Stimulated activated CD4-positive, alpha-beta T cell treated with anti-CD3 and anti-CD28 coated beads, Interleukin-1b, Interleukin-23, amount 100 ng/mL, for 48 hours (primary cell): ENCODE results near the gene SLC34A3.

Source experiments
- DNase-seq: peaks from one replicate; pipeline ENCODE4 v3.0.0-alpha.2; 2020

SLC34A3 gene

DNA sequence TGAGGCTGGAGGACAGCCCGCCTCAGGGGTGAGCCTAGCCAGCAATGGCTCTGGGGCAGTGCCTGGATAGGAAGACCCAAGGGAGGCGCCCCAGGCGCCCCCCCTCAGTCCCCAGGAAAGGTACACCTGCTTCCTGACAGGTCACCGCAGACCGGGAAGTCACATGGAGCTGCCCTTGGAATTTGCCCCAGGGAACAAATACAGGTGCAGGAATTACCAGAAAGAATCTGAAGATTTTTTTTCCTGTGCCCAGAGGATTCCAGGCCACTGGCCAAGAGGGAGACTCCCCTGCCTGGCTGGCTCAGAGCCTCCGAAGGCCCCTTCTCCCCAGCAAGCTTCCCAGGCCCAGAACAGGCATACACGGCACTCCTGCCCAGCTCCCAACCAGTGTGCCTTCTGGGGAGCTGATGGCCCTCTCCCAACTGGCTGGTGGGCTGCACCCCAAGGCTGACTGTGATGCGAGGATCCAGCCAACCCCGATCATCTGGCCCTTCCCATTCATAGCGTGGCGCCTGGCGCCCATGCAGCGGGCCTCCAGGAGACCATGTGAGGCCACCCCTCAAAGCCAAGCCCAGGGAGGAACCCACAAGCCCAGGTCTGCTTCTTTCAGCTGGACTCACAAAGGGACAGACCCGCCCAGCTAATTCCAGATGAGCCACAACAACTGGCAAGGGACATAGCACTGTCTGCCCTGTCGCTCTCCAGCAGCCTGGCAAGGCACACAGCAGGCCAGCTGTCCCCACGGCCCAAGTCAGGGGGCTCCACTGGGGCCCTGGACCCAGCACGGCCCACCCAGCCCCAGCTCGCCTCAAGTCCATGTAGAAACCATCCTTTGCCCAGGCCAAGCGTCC is 32.4 kb upstream of the SLC34A3 start:
- DNase-seq: no peak

DNA sequence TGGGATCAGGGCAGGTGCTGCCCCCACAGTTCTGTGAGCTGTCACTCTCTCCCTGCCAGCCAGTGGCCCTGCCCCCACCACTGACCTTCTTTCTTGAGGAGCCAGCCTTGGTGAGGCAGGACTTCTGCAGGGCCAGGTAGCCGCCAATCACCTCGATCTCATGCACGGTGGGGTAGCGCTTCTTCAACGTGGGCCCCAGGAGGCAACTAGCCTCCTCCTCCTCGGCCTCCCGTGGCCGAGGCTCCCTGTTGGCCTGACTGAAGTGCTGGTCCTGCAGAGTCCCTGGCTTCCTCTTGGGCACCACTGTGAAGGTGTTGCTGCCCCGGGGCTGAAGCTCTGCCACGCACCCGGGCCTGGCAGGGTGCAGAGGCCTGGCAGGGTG is 31.8 kb upstream of the SLC34A3 start:
- no peak for DNase-seq

GRCh38 chr9:137199411-137200121 is 31.1 kb upstream of the SLC34A3 start:
- no peak for DNase-seq

- DNase-seq: peak; percentile 98
Observed at GRCh38 chr9:137200311-137201204, 30.1 kb upstream of the SLC34A3 start, which contains the start of gene TPRN. Gene TPRN (minus strand): TSS chr9:137200741. CDS start chr9:137200711, 30 bp downstream.

DNA sequence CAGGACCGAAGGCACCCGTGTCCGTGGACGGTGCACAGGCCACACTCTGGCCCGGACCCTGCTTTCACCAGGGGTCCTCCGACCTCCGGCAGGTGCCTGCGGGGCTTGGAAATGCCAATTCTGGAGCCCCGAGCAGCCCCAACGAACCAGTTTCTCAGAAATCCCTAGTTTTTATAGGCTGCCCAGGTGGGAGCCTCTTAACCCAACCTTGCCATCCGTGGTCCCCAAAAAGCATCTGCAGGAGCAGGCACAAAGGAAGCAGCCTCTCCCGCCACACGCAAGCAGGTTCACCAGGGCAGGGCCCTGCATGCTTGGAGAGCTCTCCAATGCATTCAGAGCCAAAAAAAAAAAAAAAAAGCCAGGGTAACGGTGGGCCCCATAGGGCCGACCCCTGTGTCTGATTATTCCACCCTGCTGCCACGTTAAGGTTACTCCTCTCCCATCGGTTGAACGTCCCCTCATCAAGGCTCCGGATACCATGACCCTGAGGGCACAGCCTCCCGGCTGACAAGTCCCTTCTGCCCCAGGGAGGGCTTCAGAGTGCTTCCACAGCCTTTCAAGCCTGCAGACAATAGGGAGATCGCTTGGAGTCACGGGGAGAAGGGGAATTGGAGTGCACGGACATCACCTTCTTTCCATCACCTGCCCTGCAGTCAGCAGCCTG is 29.4 kb upstream of the SLC34A3 start:
- no peak for DNase-seq

GRCh38 chr9:137202966-137203365 is 27.7 kb upstream of the SLC34A3 start:
- DNase-seq: no peak

DNA sequence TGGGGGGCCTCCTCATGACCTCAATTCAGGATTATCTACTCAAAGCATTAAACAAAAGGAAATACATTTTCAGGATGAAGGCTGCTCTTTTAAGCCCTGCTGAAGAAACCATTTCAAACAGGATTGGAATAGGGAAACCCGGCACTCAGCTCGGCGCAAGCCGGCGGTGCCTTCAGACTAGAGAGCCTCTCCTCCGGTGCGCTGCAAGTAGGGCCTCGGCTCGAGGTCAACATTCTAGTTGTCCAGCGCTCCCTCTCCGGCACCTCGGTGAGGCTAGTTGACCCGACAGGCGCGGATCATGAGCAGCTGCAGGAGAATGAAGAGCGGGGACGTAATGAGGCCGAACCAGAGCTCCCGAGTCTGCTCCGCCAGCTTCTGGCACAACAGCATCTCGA is 26.0 kb upstream of the SLC34A3 start:
- no peak for DNase-seq

DNA sequence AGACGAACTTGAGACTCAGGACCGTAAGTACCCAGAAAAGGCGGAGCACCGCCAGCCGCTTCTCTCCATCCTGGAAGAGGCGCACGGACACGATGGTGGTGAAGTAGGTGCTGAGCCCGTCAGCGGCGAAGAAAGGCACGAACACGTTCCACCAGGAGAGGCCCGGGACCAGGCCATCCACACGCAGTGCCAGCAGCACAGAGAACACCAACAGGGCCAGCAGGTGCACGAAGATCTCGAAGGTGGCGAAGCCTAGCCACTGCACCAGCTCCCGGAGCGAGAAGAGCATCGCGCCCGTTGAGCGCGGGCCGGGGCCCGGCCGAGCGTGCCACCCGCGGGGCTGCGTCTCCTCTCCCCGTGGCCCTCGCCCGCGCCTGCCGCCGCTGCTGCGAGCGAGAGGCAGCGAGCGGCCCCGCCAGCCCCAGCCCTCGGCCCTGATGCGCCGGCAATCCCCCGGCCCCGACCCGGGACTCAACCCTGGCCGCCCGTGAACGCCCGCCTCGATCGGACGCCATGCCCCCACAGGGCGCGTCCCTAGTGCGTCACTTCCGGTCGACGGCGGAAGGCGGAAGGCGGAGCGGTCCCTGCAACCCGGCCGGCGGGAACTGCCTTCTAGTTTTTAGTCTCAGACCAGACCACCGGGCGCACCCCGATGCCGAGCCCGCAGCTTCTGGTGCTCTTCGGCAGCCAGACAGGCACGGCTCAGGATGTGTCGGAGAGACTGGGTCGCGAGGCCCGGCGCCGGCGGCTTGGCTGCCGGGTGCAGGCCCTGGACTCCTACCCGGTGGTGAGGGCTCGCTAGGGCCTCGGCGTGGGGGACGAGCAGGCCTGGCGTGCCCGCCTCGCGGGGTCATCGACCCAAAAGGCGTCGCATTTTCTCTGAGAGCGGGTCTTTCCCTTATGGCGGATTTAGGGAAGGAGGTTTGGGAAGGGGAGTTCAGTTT is 25.3 kb upstream of the SLC34A3 start, which contains the start of the genes NDOR1 and TMEM203:
TSS of gene NDOR1 (plus strand) at position 575 of the 944 bp plus-strand sequence. CDS start at position 653, 78 bp downstream.
TSS of gene TMEM203 (minus strand) at position 523 of the 944 bp plus-strand sequence. CDS start at position 289, 234 bp downstream.
- peak; percentile 93 for DNase-seq

- no peak for DNase-seq
Observed at GRCh38 chr9:137206602-137207001, 24.1 kb upstream of the SLC34A3 start.

DNA sequence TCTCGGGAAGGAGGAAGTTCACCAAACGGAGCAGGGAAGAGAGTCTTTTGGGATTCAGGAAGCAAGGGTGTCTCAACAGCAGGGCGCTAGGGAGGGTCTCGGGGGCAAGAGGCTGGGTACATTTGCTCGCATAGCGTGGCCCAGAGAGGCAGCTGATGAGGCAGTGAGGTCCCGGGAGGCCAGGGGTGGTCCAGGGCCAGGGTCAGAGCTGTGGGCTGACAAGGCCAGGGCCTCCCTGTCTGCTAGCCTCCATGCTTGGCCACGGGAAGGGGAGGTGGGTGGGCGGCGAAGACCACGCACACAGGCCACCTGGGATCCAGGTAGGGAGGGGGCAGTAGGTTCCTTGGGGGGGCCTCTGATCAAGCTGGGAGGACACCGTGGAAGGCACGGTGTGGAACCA is 19.2 kb upstream of the SLC34A3 start:
- no peak for DNase-seq

- no peak for DNase-seq
Observed at GRCh38 chr9:137212520-137212919, 18.2 kb upstream of the SLC34A3 start.

GRCh38 chr9:137213160-137214060 is 17.3 kb upstream of the SLC34A3 start:
- DNase-seq: no peak

DNA sequence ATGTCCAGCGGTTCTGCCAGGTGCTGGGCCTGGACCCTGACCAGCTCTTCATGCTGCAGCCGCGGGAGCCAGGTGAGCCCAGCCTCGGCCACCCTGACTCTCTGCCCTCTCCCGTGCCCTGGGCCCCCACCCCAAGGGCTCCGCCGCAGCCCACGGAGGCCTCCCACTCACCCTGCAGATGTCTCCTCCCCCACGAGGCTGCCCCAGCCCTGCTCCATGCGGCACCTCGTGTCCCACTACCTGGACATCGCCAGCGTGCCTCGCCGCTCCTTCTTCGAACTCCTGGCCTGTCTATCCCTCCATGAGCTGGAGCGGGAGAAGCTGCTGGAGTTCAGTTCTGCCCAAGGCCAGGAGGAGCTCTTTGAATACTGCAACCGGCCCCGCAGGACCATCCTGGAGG is 16.1 kb upstream of the SLC34A3 start:
- DNase-seq: no peak

DNA sequence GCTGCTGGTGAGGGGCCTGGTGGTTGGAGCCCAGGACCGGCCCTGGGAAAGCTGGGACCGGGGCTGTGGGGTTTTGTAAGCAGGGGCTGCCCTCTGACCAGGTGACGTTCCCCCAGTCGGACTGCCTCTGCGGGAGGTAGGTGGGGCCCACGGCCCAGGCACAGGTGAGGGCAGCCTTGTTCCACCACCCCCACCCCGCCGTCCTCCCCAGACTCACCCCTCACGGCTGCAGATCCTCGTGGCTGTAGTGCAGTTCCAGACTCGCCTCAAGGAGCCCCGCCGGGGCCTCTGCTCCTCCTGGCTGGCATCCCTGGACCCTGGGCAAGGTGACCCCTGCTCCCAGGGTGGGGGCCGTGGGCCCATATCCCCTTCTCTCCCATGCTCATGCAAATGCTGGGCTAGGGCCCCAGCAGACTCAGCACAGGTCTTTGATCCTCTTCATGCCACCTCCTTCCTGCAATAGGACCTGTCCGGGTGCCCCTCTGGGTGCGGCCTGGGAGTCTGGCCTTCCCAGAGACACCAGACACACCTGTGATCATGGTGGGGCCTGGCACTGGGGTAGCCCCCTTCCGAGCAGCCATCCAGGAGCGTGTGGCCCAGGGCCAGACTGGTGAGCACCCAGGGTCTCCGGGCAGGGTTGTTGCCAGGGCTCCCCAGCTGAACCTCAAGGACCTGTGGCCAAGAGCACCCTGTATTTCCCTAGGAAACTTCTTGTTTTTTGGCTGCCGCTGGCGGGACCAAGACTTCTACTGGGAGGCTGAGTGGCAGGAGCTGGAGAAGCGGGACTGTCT is 15.3 kb upstream of the SLC34A3 start:
- DNase-seq: no peak

GRCh38 chr9:137216188-137216965 is 14.3 kb upstream of the SLC34A3 start:
- no peak for DNase-seq

- no peak for DNase-seq
Observed at GRCh38 chr9:137217276-137218211, 13.2 kb upstream of the SLC34A3 start.

- DNase-seq: no peak
Observed at GRCh38 chr9:137218212-137218753, 12.4 kb upstream of the SLC34A3 start.
